NCI-H446 (cell line): ENCODE data around the gene TSHZ2.
A peak's percentile ranks its signal among the peaks of the same experiment; 100 is the strongest.
"Not testable (repeated sequence)": the region's sequence is repeated elsewhere in the genome, so short reads cannot be mapped to it uniquely, and the experiment has no call there.

ENCODE experiments used
- DNase-seq, 2 experiments: peaks; one replicate each; lab custom pipeline; 2025; lab: John Stamatoyannopoulos, UW

The TSHZ2 gene

GRCh38 chr20:53087037-53087777 is 115.0 kb downstream of the TSHZ2 start:
- DNase-seq, result no peak

- no peak for DNase-seq
These were observed 116.6 kb downstream of the TSHZ2 start for GRCh38 chr20:53088786-53089185.

GRCh38 chr20:53089851-53090250 is 117.7 kb downstream of the TSHZ2 start:
- DNase-seq, result not testable (repeated sequence)

GRCh38 chr20:53091789-53092188 is 119.6 kb downstream of the TSHZ2 start:
- DNase-seq, result no peak

- DNase-seq, result no peak
These were observed 120.7 kb downstream of the TSHZ2 start for GRCh38 chr20:53092772-53093300.

- peak in 1 of 2 experiments; percentile 72 for DNase-seq
These were observed 125.2 kb downstream of the TSHZ2 start for GRCh38 chr20:53097371-53097770.

GRCh38 chr20:53097791-53098190 is 125.6 kb downstream of the TSHZ2 start:
- no peak for DNase-seq

GRCh38 chr20:53098621-53099020 is 126.5 kb downstream of the TSHZ2 start:
- DNase-seq, result no peak

- DNase-seq, result no peak
These were observed 127.7 kb downstream of the TSHZ2 start for GRCh38 chr20:53099856-53100255.

- peak in 1 of 2 experiments; percentile 57 for DNase-seq
These were observed 128.3 kb downstream of the TSHZ2 start for GRCh38 chr20:53100476-53100911.

GRCh38 chr20:53101992-53102760 is 130.0 kb downstream of the TSHZ2 start:
- DNase-seq, result no peak

- DNase-seq, result no peak
These were observed 131.0 kb downstream of the TSHZ2 start for GRCh38 chr20:53103124-53103523.

- no peak for DNase-seq
These were observed 132.7 kb downstream of the TSHZ2 start for GRCh38 chr20:53104884-53105283.

GRCh38 chr20:53116733-53117132 is 144.6 kb downstream of the TSHZ2 start:
- no peak for DNase-seq

- DNase-seq, result no peak
These were observed 150.7 kb downstream of the TSHZ2 start for GRCh38 chr20:53122853-53123252.

GRCh38 chr20:53124075-53124551 is 152.0 kb downstream of the TSHZ2 start:
- DNase-seq, result peak; percentile 62 to 67

- peak in 1 of 2 experiments; percentile 60 for DNase-seq
These were observed 152.6 kb downstream of the TSHZ2 start for GRCh38 chr20:53124803-53125202.

- peak in 1 of 2 experiments; percentile 39 for DNase-seq
These were observed 154.0 kb downstream of the TSHZ2 start for GRCh38 chr20:53126185-53126584.

- no peak for DNase-seq
These were observed 154.9 kb downstream of the TSHZ2 start for GRCh38 chr20:53127027-53127426.

- no peak for DNase-seq
These were observed 155.8 kb downstream of the TSHZ2 start for GRCh38 chr20:53128004-53128403.

GRCh38 chr20:53129563-53129962 is 157.4 kb downstream of the TSHZ2 start:
- no peak for DNase-seq

- DNase-seq, result no peak
These were observed 158.6 kb downstream of the TSHZ2 start for GRCh38 chr20:53130795-53131194.

- no peak for DNase-seq
These were observed 161.0 kb downstream of the TSHZ2 start for GRCh38 chr20:53133125-53133524.
